ENCODE measurements around the gene VSNL1.

Gene VSNL1

DNA sequence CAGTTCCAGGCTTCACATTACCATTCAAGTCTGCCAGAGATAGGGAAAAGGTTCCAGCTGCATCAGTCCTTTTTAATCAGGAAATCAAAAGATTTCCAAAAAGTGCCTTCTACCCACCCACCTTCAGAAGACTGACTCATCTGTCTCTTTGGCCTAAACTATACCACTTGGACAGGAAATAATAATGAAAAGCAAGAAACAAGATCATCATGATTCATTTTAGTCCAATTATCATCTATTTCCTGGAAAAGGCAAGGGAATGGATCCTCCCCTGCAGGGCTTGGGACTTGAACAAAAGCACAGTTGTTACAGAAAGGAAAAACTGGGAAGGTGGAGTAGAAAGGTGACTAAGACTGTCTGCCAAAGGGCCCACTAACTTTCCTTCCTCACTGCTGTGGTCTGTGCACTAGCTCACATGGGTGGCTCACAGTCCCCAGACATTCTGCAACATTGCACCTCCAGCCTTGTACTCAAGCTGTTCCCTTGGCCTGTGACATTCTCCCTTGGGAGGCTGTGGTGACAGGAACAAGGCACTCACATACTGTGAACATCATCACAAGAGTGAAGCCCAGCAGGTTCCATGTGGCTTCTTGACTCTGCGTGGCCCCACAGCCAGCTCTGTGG, 75.3 kb downstream of the VSNL1 start:
- DNase-seq = no peak

DNA sequence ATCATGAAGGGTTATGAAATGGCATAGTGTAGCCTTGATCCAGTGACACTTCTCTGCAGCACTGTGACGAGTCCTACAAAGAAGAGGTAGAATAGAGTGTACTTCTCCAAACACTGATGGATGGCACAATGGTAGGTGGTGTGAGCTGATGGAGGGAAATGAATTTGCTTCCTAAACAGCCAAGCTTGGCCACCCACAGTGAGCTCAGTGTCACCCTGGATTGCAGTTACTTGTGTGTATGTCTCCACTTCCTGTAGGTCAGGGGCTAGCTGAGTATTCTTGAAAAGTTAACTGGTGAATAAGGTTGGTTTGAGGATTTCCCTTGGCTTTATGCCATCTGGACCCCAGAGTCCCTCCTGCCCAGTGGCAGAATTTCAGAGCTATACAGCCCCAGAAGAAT, 75.9 kb downstream of the VSNL1 start:
- no peak for DNase-seq

DNA sequence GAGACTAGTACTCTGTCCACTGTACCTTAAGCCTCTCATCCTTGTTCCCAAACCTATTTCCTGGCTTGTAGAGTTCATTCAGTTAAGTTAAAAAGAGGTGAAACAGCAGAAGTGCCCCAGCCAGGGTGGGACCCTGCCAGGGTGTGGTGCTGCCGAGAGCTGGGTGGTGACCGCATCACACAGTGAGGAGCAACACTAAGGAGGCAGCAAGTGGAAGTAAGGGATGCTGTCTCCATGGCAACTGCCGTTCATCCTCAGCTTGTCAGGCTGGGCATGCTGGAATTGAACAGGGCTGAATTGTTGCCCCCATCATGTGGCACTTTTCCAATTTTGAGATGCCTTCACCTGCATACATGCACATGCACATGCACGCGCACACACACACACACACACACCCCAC, 77.0 kb downstream of the VSNL1 start:
- no peak for DNase-seq

DNA sequence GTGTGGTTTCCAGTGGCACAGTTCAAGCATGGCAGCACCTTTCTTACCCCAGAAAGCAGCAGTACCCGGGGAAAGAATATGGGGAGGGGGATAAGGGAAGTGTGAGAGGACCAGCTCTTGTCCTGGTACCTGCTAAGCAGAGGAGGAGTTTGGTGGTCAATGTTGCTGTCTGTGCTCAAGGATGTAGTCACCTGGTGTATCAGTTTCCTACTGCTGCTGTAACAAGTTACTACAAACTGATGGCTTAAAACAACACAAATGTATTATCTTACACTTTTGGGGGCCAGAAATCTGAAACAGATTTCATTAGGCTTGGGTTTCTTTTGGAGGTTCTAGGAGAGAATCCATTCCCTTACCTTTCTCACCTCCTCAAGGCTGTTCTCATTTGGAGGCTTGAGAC, 77.5 kb downstream of the VSNL1 start:
- DNase-seq = no peak

DNA sequence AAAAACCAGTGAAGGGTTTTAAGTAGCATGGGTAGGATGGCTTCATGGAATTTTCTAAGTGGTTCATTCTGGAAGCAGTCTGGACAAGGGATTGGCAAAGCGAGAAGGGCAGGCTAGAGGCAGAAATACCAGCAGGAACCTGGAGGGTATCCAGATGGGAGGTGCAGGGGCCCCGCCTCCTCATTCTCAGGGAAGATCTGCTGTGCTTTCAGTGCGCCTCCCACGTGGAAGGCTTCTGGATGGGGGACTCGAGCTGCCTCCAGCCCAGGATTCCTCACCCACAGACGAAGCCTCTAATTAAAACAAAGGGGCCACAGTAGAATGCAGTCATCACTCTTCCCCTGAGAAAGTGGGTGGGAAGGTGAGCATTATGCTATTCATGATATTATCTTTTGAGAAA, 79.8 kb downstream of the VSNL1 start:
- DNase-seq = no peak

DNA sequence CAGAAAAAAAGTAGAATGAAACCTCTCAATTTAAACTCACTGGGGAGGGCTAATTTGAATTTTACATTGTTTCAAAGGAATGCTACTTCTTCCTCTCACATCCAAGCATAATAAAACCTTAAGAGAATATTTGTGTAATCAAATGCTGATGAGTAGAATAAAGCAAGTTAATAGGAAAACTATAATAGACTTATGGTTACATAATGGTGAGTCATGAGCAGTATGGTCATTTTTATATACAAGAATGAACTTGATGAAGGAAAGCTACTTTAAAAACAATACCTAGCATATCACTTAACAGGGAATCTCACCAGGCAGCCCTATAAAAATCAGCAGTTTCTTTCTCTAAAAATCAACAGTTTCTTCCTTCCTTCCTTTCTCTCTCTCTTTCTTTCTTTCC, 80.3 kb downstream of the VSNL1 start:
- DNase-seq = no peak

DNA sequence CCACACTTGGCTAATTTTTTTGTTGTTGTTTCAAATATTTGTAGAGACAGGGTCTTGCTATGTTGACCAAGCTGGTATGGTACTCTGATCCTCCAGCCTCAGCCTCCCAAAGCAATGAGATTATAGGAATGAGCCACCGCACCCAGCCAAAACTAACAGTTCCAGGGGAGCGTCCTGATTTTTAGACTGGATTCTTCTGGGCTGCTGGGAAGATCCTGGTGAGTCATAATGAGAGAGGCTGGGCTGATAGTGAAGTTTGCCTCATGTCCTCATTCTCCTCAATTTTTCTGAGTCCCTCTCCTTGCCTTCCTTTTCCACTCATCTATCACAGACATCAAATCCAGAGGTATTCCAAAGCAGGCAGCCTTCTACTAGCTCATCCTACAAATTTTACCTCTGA, 81.3 kb downstream of the VSNL1 start:
- DNase-seq = no peak

DNA sequence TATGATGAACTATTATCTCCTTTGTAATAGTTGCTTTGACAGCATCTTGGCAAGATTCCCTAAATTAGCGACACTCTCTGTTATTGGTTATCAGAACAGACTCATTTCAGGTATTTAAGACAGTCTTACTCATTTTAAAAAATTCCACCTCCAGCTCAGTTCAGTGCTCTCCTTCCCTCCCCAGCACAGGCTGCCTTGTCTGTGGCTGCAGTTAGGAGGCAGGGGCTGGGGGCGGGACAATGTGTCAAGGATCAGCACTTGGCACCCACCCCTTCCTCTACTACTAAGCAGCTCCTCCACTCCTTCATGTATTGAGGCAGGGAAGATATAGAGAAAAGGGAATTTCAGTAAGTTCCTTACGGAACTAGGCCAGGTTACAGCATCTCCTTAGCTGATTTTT, 85.0 kb downstream of the VSNL1 start:
- no peak for DNase-seq

DNA sequence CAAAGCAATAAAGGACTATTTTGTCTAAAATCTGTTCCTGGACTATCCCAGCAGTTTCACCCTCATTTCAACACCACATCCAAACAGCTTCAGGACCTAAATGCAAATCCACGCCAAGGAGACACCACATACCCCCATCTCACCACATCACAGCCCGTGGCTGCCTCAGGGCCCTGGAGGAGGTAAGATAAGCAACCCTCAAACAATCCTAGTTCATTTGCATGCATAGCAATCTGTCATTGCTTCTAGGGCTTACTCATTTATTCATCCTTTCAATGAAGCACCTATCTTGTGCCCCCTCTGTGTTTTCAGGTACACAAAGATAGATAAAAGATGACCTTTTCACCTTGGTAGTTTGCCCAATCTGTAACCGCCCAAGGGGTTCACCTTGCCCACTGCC, 86.5 kb downstream of the VSNL1 start:
- no peak for DNase-seq

DNA sequence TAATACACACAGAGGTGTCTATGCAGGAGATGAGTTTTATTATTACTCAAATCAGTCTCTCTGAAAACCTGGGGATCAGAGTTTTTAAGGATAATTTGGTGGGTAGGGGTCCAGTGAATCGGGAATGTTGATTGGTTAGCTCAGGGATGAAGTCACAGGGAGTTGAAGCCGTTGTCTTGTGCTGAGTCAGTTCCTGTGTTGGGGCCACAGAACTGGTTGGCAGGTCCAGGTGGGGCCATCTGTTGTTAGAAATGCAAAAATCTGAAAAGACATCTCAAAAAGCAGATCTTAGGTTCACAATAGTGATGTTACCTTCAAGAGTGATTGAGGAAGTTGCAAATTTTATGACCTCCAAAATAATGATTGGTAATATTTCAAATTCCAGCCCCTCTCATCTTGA, 86.9 kb downstream of the VSNL1 start:
- no peak for DNase-seq

DNA sequence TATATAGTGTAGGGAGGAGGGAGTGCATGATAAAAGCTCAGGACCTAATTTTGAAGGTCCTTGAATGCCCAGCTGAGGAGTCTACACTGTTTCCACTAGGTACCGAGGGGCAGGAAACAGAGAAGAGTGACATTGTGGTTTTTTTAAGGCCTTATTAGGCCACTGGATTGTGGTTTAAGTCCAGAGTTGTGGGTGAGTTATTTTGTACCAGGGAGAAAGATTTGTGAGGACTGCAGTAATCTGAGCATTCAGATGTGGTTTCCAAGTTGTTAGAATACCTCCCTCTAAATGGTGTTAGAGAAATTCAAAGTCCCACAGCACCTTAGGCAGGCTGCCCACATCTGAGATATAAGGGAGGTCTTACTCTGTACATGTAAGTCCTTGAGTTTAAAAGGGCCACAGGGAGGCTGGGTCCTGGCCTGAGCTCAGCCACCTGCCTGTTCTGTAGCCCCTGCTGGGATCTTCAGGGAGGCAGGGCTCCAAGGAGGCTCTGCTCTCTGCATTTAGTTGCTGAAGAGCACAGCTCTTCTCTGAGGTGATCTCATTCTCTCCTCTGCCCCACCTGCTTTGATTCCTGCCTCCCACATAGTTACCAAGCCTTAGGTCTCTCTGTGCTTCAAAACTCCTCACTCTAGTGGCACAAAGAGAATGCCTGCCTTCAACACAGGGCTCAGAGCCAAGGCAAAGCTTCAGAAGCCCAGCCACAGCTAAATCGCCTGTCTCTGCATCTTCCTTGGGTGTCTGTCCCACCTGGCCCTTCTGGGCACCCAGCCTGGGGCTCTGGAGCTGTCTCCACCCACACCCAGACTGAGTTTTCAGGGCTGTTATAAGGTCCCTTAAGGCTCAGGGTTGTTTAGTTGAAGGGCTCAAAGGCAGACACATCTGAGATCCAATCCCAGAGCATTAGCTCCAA, 88.1 kb downstream of the VSNL1 start:
- DNase-seq = no peak

DNA sequence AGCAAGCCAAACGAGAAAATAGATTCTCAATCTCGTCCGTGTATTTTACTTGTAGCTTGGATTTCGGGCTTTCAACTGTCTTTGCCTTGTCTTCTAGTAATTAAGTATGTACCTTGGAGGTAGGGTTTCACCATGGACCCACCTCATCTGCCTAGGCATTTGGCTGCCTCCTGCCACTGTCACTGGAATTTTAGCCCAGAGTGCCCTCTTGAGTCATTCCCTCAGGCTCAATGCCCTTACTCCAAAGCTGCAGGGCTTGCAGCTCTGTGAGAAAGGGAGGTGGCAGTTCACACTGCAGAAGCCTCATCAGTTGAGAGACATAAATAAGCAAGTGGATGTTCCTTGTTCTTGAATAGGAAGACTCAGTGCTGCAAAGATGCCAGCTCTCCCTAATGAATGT, 89.6 kb downstream of the VSNL1 start:
- no peak for DNase-seq

DNA sequence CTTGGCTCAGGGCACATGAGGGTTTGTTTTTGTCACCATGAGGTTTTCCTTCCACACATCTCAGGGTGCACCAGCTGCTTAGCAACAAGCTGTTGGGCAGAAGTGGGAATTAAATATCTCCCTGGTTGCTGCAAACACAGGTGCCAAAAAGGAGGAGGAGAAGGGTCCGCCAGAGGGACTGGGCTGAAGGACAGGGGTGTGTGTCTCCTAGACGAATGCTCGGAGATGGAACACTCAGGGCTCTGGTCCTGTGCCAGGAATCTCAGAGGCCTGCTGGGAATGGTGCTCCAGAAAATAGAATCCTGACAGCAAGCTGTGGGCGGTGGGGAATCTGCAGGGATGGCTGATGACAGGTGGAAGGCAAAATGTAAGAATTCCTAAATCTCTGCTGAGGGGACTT, 94.5 kb downstream of the VSNL1 start:
- no peak for DNase-seq

DNA sequence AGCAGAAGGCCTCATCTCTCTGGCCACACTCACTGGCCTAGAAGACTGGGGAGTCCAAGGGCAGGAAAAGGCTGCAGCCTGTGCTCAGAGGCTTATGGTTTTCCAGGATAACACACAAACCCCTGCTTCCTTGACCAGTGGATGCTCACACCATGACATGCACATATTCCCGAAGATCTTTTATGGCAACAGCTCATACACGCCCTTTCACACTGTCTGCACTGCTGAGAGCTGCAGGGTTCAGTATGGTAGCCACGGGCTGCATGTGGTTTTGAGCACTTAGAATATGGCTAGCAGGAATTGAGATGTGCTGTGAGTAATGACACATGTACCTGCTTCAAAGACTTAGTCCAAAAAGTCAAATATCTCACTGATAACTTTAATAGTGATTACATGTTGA, 95.8 kb downstream of the VSNL1 start:
- DNase-seq = no peak

DNA sequence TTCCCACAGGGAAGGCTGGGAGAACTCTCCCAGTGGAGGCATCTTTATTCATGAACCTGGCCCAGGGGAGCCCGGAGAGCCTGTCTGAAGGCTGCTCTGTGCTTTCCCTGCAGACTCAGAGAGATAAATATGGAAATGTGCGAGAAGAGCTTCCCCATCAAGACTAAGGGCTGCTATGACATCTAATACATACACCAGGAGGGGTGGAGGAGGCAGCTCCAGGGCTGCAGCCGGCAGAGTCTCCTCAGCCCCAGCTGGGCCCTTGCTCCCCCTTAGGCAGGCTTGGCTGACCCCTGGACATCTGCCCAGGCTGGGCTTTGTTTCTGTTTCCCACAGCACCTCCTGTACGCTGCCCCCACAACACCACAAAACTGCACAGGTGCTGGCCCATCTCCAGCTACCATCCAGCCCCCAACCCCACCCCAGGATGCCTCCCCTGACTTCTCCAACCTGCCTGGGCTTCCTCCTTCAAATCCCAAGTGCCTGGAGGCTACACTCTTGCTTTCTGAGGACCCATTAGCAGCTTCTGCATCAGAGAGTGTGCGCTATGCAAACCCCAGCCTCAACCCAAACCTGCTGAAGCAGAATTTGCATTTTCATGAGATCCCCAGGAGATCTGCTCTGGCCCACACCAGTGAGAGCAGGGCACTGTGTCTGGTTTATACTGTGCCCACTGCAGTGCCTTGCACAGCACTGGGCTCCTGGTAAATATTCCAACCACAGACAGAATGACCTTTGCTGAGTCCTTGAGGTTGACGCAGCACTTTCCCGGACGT, 96.8 kb downstream of the VSNL1 start:
- DNase-seq = no peak

DNA sequence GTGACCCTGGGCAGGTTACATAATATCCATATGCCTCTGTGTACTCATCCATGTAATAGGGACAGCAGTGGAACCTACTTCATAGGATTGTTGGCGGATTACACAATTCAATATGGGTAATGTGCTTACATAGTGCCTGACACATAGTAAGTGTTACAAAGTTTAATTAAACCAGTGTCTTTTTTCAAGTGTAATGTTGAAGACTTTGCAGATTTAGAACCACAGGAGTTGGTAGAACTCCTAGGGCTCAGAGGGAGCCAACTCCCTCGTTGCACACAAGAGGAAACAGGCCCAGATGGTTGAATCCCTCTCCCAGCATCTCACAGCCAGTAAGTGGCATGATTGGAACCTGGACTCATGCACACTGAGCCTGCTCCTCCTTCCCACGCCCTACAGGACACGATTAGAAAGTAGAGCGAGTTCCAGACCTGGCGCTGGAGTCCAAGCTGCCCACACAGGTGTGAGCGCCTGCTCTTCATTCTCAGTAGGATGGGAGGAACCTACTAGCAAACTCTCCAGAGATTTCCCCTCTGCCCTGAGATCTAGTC, 97.8 kb downstream of the VSNL1 start:
- DNase-seq = no peak

DNA sequence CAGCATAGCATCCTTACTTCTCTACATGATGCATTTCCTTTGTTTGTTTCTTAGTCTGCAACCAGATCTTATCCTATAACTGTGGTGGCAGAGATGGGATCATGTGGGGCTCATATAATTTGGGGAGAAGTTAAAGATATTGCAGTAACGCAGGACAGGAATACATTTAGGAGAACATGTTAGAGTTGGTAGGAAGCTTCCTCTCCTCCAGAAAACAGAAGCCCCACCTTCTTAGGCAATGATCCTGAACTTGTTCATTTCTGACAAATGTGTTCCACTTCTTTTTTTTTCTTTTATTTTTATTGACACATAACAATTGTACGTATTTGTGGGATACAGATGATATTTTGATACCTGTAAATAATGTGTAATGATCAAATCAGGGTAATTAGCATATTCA, 99.9 kb downstream of the VSNL1 start:
- no peak for DNase-seq

DNA sequence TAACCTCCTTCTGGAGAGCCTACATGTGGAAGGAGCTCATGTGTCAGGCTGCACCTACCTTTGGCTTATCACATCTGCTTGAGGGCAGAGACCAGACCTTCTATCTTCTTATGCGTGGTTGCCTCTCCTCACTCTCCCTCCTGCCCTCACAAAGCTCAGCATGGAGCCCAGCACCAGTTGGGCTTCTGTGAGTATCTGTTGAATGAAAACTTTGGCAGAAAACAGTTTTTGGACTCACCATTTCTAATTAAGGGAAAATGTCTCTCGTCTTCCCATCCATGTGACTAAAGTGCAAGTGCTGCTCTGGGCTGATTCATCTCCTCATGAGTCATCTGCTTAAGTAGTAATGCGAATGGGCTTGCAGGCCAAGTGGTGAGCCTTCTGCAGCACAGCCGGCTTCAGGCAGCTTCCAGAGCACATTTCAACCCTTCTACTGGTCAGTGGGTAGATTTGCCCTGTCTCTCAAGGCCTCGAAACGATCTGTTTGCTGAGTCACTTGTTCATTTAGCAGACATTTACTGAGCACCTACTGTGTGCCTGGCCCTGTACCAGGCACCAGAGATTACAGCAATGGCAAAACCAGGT, 102.6 kb downstream of the VSNL1 start:
- no peak for DNase-seq

DNA sequence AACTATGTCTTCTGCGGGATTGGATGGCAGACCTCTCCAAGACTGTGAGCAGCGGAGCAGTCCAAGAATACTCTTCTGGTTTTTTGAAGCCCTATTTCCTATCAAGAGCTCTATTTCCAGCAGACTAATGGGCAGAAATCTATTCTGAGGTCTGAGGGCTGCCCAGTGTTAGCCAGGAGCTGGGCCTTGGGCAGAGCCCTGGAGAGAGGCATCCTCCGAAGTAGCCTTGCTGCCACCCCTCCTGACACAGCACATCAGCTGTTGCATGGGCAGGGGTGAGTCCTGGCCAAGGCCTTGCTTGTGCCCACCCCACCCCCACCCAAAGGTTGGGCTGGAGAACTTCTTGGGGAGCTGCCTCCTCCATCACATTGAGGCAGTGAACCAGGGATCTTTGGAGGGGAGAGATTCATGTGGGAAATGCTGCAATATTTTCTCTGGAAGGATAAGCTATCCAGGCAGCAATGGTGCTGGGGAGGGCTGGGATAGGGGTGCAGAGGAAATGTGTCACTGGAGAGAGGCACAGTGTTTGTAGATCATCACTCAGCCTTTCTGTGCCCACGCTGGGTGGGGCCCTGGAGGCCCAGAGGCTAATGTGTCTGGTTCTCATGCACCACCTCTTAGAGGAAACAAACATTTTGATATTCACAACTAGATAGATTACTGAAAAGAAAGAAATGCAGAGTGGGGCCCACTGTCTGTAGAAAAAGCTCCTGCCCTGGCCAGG, 104.7 kb downstream of the VSNL1 start:
- DNase-seq = no peak

DNA sequence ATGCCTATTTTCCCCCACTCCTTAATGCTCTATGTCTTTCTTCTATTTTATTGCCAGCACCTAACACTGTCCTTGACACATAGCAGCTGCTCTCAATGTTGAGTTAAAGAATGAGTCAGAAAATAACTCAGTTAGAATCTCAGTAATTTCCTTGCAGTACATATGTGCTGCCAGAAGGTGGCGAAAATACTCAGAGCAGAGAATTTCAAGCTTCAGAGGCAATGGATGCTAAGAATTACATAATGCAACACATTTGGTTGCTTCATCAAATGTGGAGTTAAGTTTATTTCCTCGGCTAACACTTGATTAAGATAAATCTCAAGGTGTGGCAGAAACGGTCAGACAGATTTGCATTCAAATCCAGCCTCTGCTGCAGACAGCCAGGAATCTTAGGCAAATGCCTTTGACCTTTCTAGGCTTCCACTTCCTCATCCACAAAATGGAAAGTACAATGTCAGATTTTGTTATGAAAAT, 105.6 kb downstream of the VSNL1 start:
- peak; percentile 20 for DNase-seq

DNA sequence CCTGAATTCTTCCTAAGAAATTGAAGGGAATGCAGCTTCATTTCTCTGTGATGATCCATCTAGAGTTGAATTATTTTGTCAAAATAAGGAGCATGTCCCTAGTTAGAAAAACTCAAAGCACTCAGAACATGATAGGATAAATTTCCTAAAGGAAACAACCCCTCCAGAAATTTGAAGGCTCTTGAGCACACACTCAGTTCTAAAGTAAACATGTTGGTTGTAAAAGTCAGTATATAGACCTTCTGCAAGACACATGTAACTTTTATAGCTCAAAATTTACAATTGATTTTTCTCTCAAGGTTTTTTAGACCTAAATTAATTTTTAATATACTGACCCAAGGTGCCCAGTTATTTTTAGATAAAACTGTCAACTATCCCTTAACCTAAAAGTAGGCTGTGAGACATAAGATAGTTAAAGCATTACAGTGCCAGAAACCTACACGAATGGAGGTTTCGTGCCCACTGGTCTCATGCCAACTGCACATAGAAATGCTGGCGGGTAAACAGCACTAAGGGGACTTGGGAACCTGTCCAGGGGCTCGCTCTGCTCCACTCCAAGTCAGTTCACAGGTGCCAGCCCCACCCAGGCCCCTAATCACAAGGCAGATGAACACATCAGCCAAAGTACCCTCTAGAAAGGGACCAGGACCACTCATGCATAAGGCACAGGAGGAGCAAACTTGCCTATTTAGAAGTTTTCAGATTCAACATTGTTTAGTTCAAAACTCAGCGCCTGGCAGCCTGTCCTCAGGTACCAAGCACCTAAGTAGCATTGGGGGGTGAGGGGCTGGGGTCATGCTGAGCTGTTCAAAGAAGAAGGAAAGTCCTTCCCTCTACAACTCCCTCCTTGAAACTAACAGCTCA, 106.6 kb downstream of the VSNL1 start:
- peak; percentile 17 for DNase-seq

Data from DMS153 (cell line).